HG02642 (cell line): ENCODE measurements around the gene FAM90A26.
"Not testable (repeated sequence)": the region's sequence is repeated elsewhere in the genome, so short reads cannot be mapped to it uniquely, and the experiment has no call there.

Experiments used
- ATAC-seq: cut with Tn5 transposase; IDR thresholded peaks from one replicate; pipeline ENCODE4 v1.9.1; 2021; ENCODE audit warnings: mild to moderate bottlenecking; ENCODE audit not compliant: unreplicated experiment, poor library complexity

FAM90A26 gene

GRCh38 chr4:9155101-9155886, 14.9 kb upstream of the FAM90A26 start:
- ATAC-seq, result not testable (repeated sequence)

- ATAC-seq, result not testable (repeated sequence)
Observed at GRCh38 chr4:9158392-9158791, 11.8 kb upstream of the FAM90A26 start.

GRCh38 chr4:9160046-9160445, 10.2 kb upstream of the FAM90A26 start:
- not testable (repeated sequence) for ATAC-seq

GRCh38 chr4:9165990-9166389, 4.2 kb upstream of the FAM90A26 start:
- ATAC-seq, result not testable (repeated sequence)

GRCh38 chr4:9210357-9210756, 40.1 kb downstream of the FAM90A26 start, which contains the start of gene USP17L10:
TSS of gene USP17L10 (plus strand) at chr4:9210657. CDS start at chr4:9210657, 0 bp downstream.
- not testable (repeated sequence) for ATAC-seq

- not testable (repeated sequence) for ATAC-seq
Observed at GRCh38 chr4:9214701-9215100, 44.5 kb downstream of the FAM90A26 start.

- ATAC-seq, result not testable (repeated sequence)
Observed at GRCh38 chr4:9215105-9215504, 44.9 kb downstream of the FAM90A26 start, which contains the start of gene USP17L11. TSS of gene USP17L11 (plus strand) at chr4:9215405. CDS start at chr4:9215405, 0 bp downstream.

GRCh38 chr4:9219852-9220251, 49.6 kb downstream of the FAM90A26 start, which contains the start of gene USP17L12:
TSS of gene USP17L12 (plus strand) at chr4:9220152. CDS start at chr4:9220152, 0 bp downstream.
- ATAC-seq, result not testable (repeated sequence)

- ATAC-seq, result not testable (repeated sequence)
Observed at GRCh38 chr4:9224596-9224995, 54.4 kb downstream of the FAM90A26 start, which contains the start of gene USP17L13. TSS of gene USP17L13 (plus strand) at chr4:9224896. CDS start at chr4:9224896, 0 bp downstream.
